ENCODE measurements around the gene SLC9A1. TPM values are rescaled to one million over a fixed set of nuclear protein-coding genes. Genes with fewer than 3 reads are reported as not detected.
"Not testable (repeated sequence)": the region's sequence is repeated elsewhere in the genome, so short reads cannot be mapped to it uniquely, and the experiment has no call there.

Gene SLC9A1
- 27.9 and 28.8 TPM in 2 replicates for total RNA-seq

GRCh38 chr1:27154991-27155781, at the start of gene SLC9A1:
SLC9A1 (minus strand) TSS chr1:27155125; CDS start chr1:27154334, 791 bp downstream.
- peaks cover 2% of the 10 kb centered on the region for H3K36me3 Mint-ChIP-seq (ENCODE audit: low read depth)
- no peaks in the 10 kb centered on the region for H3K9me3 Mint-ChIP-seq
- H3K27me3 Mint-ChIP-seq (ENCODE audit: insufficient read depth) = no peaks in the 10 kb centered on the region
- H3K27ac Mint-ChIP-seq = peak within 1 kb of the TSS; percentile 93
- H3K4me3 Mint-ChIP-seq = peak within 1 kb of the TSS; percentile 93
- H3K4me1 Mint-ChIP-seq (ENCODE audit: low read depth) = peaks cover 47% of the 10 kb centered on the region
- intact Hi-C loops (cut with micrococcal nuclease) = loop anchor here (1.0 to 5.0 kb wide), 6 partner anchors 18 to 617 kb away; partner anchors contain the start of genes STX12, TMEM222 and WDTC1
- peak; percentile 90 for DNase-seq (ENCODE audit: low spot score)

- H3K4me1 Mint-ChIP-seq (ENCODE audit: low read depth) = no peaks in the 10 kb centered on the region
- H3K36me3 Mint-ChIP-seq (ENCODE audit: low read depth) = no peaks in the 10 kb centered on the region
- DNase-seq (ENCODE audit: low spot score) = no peak
- no peaks in the 10 kb centered on the region for H3K9me3 Mint-ChIP-seq
- no peak overlapping the region for H3K4me3 Mint-ChIP-seq
- peaks cover 11% of the 10 kb centered on the region for H3K27me3 Mint-ChIP-seq (ENCODE audit: insufficient read depth)
- H3K27ac Mint-ChIP-seq = no peak overlapping the region
- intact Hi-C loops (cut with micrococcal nuclease) = no loop called here
These were observed 49.0 kb upstream of the SLC9A1 start for GRCh38 chr1:27203946-27204345.

GRCh38 chr1:27201295-27201694, 46.4 kb upstream of the SLC9A1 start:
- Mint-ChIP-seq H3K9me3 (no peaks in the 10 kb centered on the region), H3K27me3 (ENCODE audit: insufficient read depth) (peaks cover 6% of the 10 kb centered on the region), H3K27ac (no peak overlapping the region), H3K4me1 (ENCODE audit: low read depth) (peaks cover 6% of the 10 kb centered on the region), H3K4me3 (no peak overlapping the region), H3K36me3 (ENCODE audit: low read depth) (no peaks in the 10 kb centered on the region)
- intact Hi-C loops (cut with micrococcal nuclease) = no loop called here
- DNase-seq (ENCODE audit: low spot score) = no peak

GRCh38 chr1:27193194-27193593, 38.3 kb upstream of the SLC9A1 start:
- Mint-ChIP-seq H3K27ac (no peak overlapping the region), H3K27me3 (ENCODE audit: insufficient read depth) (peaks cover 6% of the 10 kb centered on the region), H3K36me3 (ENCODE audit: low read depth) (no peaks in the 10 kb centered on the region), H3K4me1 (ENCODE audit: low read depth) (peaks cover 6% of the 10 kb centered on the region), H3K4me3 (no peak overlapping the region), H3K9me3 (no peaks in the 10 kb centered on the region)
- DNase-seq (ENCODE audit: low spot score) = no peak
- intact Hi-C loops (cut with micrococcal nuclease) = no loop called here

- H3K27me3 Mint-ChIP-seq (ENCODE audit: insufficient read depth) = peaks cover 6% of the 10 kb centered on the region
- H3K36me3 Mint-ChIP-seq (ENCODE audit: low read depth) = no peaks in the 10 kb centered on the region
- H3K9me3 Mint-ChIP-seq = no peaks in the 10 kb centered on the region
- H3K4me3 Mint-ChIP-seq = no peak overlapping the region
- no peak for DNase-seq (ENCODE audit: low spot score)
- no peak overlapping the region for H3K27ac Mint-ChIP-seq
- intact Hi-C loops (cut with micrococcal nuclease) = no loop called here
- H3K4me1 Mint-ChIP-seq (ENCODE audit: low read depth) = no peaks in the 10 kb centered on the region
These were observed 37.2 kb upstream of the SLC9A1 start for GRCh38 chr1:27192039-27192529.

- intact Hi-C loops (cut with micrococcal nuclease); H3K9me3 Mint-ChIP-seq; DNase-seq (ENCODE audit: low spot score); H3K27ac Mint-ChIP-seq; H3K36me3 Mint-ChIP-seq (ENCODE audit: low read depth); H3K4me3 Mint-ChIP-seq; H3K27me3 Mint-ChIP-seq (ENCODE audit: insufficient read depth); H3K4me1 Mint-ChIP-seq (ENCODE audit: low read depth): not testable (repeated sequence)
These were observed 29.7 kb upstream of the SLC9A1 start for GRCh38 chr1:27184665-27185064.

GRCh38 chr1:27179979-27180378, 25.1 kb upstream of the SLC9A1 start:
- no peaks in the 10 kb centered on the region for H3K4me1 Mint-ChIP-seq (ENCODE audit: low read depth)
- H3K36me3 Mint-ChIP-seq (ENCODE audit: low read depth) = no peaks in the 10 kb centered on the region
- peaks cover 11% of the 10 kb centered on the region for H3K9me3 Mint-ChIP-seq
- intact Hi-C loops (cut with micrococcal nuclease) = no loop called here
- no peak for DNase-seq (ENCODE audit: low spot score)
- H3K27me3 Mint-ChIP-seq (ENCODE audit: insufficient read depth) = peaks cover 2% of the 10 kb centered on the region
- H3K27ac Mint-ChIP-seq = no peak overlapping the region
- H3K4me3 Mint-ChIP-seq = no peak overlapping the region

GRCh38 chr1:27179379-27179778, 24.5 kb upstream of the SLC9A1 start:
- Mint-ChIP-seq H3K4me1 (ENCODE audit: low read depth) (no peaks in the 10 kb centered on the region), H3K9me3 (peaks cover 11% of the 10 kb centered on the region), H3K4me3 (no peak overlapping the region), H3K36me3 (ENCODE audit: low read depth) (no peaks in the 10 kb centered on the region), H3K27me3 (ENCODE audit: insufficient read depth) (peaks cover 2% of the 10 kb centered on the region), H3K27ac (no peak overlapping the region)
- intact Hi-C loops (cut with micrococcal nuclease) = no loop called here
- DNase-seq (ENCODE audit: low spot score) = no peak

GRCh38 chr1:27176954-27177353, 22.0 kb upstream of the SLC9A1 start:
- no peak overlapping the region for H3K4me3 Mint-ChIP-seq
- intact Hi-C loops (cut with micrococcal nuclease) = no loop called here
- H3K4me1 Mint-ChIP-seq (ENCODE audit: low read depth) = no peaks in the 10 kb centered on the region
- no peak overlapping the region for H3K27ac Mint-ChIP-seq
- H3K9me3 Mint-ChIP-seq = peaks cover 4% of the 10 kb centered on the region
- peaks cover 2% of the 10 kb centered on the region for H3K27me3 Mint-ChIP-seq (ENCODE audit: insufficient read depth)
- no peaks in the 10 kb centered on the region for H3K36me3 Mint-ChIP-seq (ENCODE audit: low read depth)
- DNase-seq (ENCODE audit: low spot score) = no peak

- peaks cover 2% of the 10 kb centered on the region for H3K27me3 Mint-ChIP-seq (ENCODE audit: insufficient read depth)
- no peak for DNase-seq (ENCODE audit: low spot score)
- no peak overlapping the region for H3K4me3 Mint-ChIP-seq
- peaks cover 4% of the 10 kb centered on the region for H3K9me3 Mint-ChIP-seq
- intact Hi-C loops (cut with micrococcal nuclease) = no loop called here
- no peak overlapping the region for H3K27ac Mint-ChIP-seq
- H3K4me1 Mint-ChIP-seq (ENCODE audit: low read depth) = no peaks in the 10 kb centered on the region
- H3K36me3 Mint-ChIP-seq (ENCODE audit: low read depth) = no peaks in the 10 kb centered on the region
These were observed 21.4 kb upstream of the SLC9A1 start for GRCh38 chr1:27176323-27176722.

GRCh38 chr1:27172992-27173391, 18.1 kb upstream of the SLC9A1 start:
- H3K27ac Mint-ChIP-seq; H3K4me3 Mint-ChIP-seq; H3K4me1 Mint-ChIP-seq (ENCODE audit: low read depth); DNase-seq (ENCODE audit: low spot score); H3K36me3 Mint-ChIP-seq (ENCODE audit: low read depth); H3K27me3 Mint-ChIP-seq (ENCODE audit: insufficient read depth); intact Hi-C loops (cut with micrococcal nuclease); H3K9me3 Mint-ChIP-seq: not testable (repeated sequence)

- Mint-ChIP-seq H3K4me1 (ENCODE audit: low read depth) (peaks cover 4% of the 10 kb centered on the region), H3K36me3 (ENCODE audit: low read depth) (no peaks in the 10 kb centered on the region), H3K9me3 (no peaks in the 10 kb centered on the region), H3K27ac (no peak overlapping the region), H3K4me3 (no peak overlapping the region), H3K27me3 (ENCODE audit: insufficient read depth) (no peaks in the 10 kb centered on the region)
- DNase-seq (ENCODE audit: low spot score) = no peak
- intact Hi-C loops (cut with micrococcal nuclease) = no loop called here
These were observed 12.0 kb upstream of the SLC9A1 start for GRCh38 chr1:27166929-27167328.

- Mint-ChIP-seq H3K27me3 (ENCODE audit: insufficient read depth) (no peaks in the 10 kb centered on the region), H3K9me3 (no peaks in the 10 kb centered on the region), H3K36me3 (ENCODE audit: low read depth) (no peaks in the 10 kb centered on the region), H3K4me1 (ENCODE audit: low read depth) (peaks cover 10% of the 10 kb centered on the region), H3K27ac (no peak overlapping the region), H3K4me3 (no peak overlapping the region)
- intact Hi-C loops (cut with micrococcal nuclease) = no loop called here
- DNase-seq (ENCODE audit: low spot score) = no peak
These were observed 11.5 kb upstream of the SLC9A1 start for GRCh38 chr1:27166351-27166802.
